ENCODE measurements around the gene APOC3. TPM values are rescaled to one million over a fixed set of nuclear protein-coding genes. Genes with fewer than 3 reads are reported as not detected.

Gene APOC3
- total RNA-seq, 1 experiment from 2014 or later: not detected

- peak; percentile 51 for DNase-seq (ENCODE audit: low spot score)
Observed at GRCh38 chr11:116874251-116874650, 44.5 kb downstream of the APOC3 start.

- no peak for DNase-seq (ENCODE audit: low spot score)
Observed at GRCh38 chr11:116875194-116875593, 45.5 kb downstream of the APOC3 start.

- DNase-seq (ENCODE audit: low spot score): no peak
Observed at GRCh38 chr11:116876656-116877055, 46.9 kb downstream of the APOC3 start.

GRCh38 chr11:116879800-116880625 lies 50.3 kb downstream of the APOC3 start:
- DNase-seq (ENCODE audit: low spot score): peak; percentile 35

- DNase-seq (ENCODE audit: low spot score): no peak
Observed at GRCh38 chr11:116881143-116881542, 51.4 kb downstream of the APOC3 start.

- no peak for DNase-seq (ENCODE audit: low spot score)
Observed at GRCh38 chr11:116882386-116882785, 52.7 kb downstream of the APOC3 start.

Other genes starting within 250 kb of the APOC3 start
- 13.8 and 17.1 TPM in 2 replicates for gene BUD13, start 56.9 kb upstream of the APOC3 start, total RNA-seq (2014; rRNA removed; shearing (Covaris generic))
- gene ZPR1, start 41.9 kb upstream of the APOC3 start, total RNA-seq (2014; rRNA removed; shearing (Covaris generic)): 36.6 and 44.7 TPM in 2 replicates
- gene APOA5, start 38.0 kb upstream of the APOC3 start, total RNA-seq (2014; rRNA removed; shearing (Covaris generic)): not detected in 2 replicates
- gene APOA4, start 6.6 kb upstream of the APOC3 start, total RNA-seq (2014; rRNA removed; shearing (Covaris generic)): not detected in 2 replicates
- gene APOA1, start 7.7 kb downstream of the APOC3 start, total RNA-seq (2014; rRNA removed; shearing (Covaris generic)): not detected in 2 replicates

All from A172 (cell line).